ENCODE measurements around the gene MRAP2.

MRAP2 gene

GRCh38 chr6:84033523-84034451, at the start of gene MRAP2:
Gene MRAP2 (plus strand): TSS chr6:84033772. CDS start chr6:84055319, 21,547 bp downstream.
- no peak for FAIRE-seq
- DNase-seq (ENCODE audit: insufficient read length, low spot score), result no peak

GRCh38 chr6:83984411-83984810, 49.2 kb upstream of the MRAP2 start:
- FAIRE-seq (no peak), DNase-seq (ENCODE audit: insufficient read length, low spot score) (no peak)

- FAIRE-seq, result no peak
- DNase-seq (ENCODE audit: insufficient read length, low spot score), result no peak
These were observed 48.3 kb upstream of the MRAP2 start for GRCh38 chr6:83985308-83985713.

- FAIRE-seq, result no peak
- DNase-seq (ENCODE audit: insufficient read length, low spot score), result no peak
These were observed 47.9 kb upstream of the MRAP2 start for GRCh38 chr6:83985715-83986114.

- DNase-seq (ENCODE audit: insufficient read length, low spot score) (no peak), FAIRE-seq (no peak)
These were observed 35.5 kb upstream of the MRAP2 start for GRCh38 chr6:83998021-83998584.

GRCh38 chr6:84001119-84001518, 32.5 kb upstream of the MRAP2 start:
- FAIRE-seq (no peak), DNase-seq (ENCODE audit: insufficient read length, low spot score) (no peak)

- DNase-seq (ENCODE audit: insufficient read length, low spot score), result no peak
- FAIRE-seq, result no peak
These were observed 31.3 kb upstream of the MRAP2 start for GRCh38 chr6:84002226-84002625.

- FAIRE-seq (no peak), DNase-seq (ENCODE audit: insufficient read length, low spot score) (no peak)
These were observed 30.4 kb upstream of the MRAP2 start for GRCh38 chr6:84003131-84003530.

- FAIRE-seq, result no peak
- no peak for DNase-seq (ENCODE audit: insufficient read length, low spot score)
These were observed 29.9 kb upstream of the MRAP2 start for GRCh38 chr6:84003654-84004053.

- no peak for FAIRE-seq
- DNase-seq (ENCODE audit: insufficient read length, low spot score), result no peak
These were observed 25.7 kb upstream of the MRAP2 start for GRCh38 chr6:84007871-84008270.

GRCh38 chr6:84013354-84013753, 20.2 kb upstream of the MRAP2 start:
- no peak for FAIRE-seq

GRCh38 chr6:84013931-84014330, 19.6 kb upstream of the MRAP2 start:
- DNase-seq (ENCODE audit: insufficient read length, low spot score), result no peak
- no peak for FAIRE-seq

More at GRCh38 chr6:84013354-84013753, 20.2 kb upstream of the MRAP2 start:
- no peak for DNase-seq (ENCODE audit: insufficient read length, low spot score)

GRCh38 chr6:84016029-84016428, 17.5 kb upstream of the MRAP2 start:
- no peak for FAIRE-seq
- no peak for DNase-seq (ENCODE audit: insufficient read length, low spot score)

GRCh38 chr6:84017709-84018452, 15.7 kb upstream of the MRAP2 start:
- FAIRE-seq (no peak), DNase-seq (ENCODE audit: insufficient read length, low spot score) (no peak)

- DNase-seq (ENCODE audit: insufficient read length, low spot score) (no peak), FAIRE-seq (no peak)
These were observed 15.0 kb upstream of the MRAP2 start for GRCh38 chr6:84018453-84019061.

- no peak for DNase-seq (ENCODE audit: insufficient read length, low spot score)
These were observed 14.3 kb upstream of the MRAP2 start for GRCh38 chr6:84019141-84019841.

GRCh38 chr6:84019842-84020211, 13.7 kb upstream of the MRAP2 start:
- no peak for DNase-seq (ENCODE audit: insufficient read length, low spot score)
- no peak for FAIRE-seq

More at GRCh38 chr6:84019141-84019841, 14.3 kb upstream of the MRAP2 start:
- no peak for FAIRE-seq

GRCh38 chr6:84021625-84022024, 11.9 kb upstream of the MRAP2 start:
- FAIRE-seq, result no peak
- DNase-seq (ENCODE audit: insufficient read length, low spot score), result no peak

- FAIRE-seq (no peak), DNase-seq (ENCODE audit: insufficient read length, low spot score) (no peak)
These were observed 6.8 kb upstream of the MRAP2 start for GRCh38 chr6:84026721-84027164.
